ENCODE data around the gene RIMBP3C.
"Not testable (repeated sequence)": the region's sequence is repeated elsewhere in the genome, so short reads cannot be mapped to it uniquely, and the experiment has no call there.

- TF ChIP-seq, protein P1, sequence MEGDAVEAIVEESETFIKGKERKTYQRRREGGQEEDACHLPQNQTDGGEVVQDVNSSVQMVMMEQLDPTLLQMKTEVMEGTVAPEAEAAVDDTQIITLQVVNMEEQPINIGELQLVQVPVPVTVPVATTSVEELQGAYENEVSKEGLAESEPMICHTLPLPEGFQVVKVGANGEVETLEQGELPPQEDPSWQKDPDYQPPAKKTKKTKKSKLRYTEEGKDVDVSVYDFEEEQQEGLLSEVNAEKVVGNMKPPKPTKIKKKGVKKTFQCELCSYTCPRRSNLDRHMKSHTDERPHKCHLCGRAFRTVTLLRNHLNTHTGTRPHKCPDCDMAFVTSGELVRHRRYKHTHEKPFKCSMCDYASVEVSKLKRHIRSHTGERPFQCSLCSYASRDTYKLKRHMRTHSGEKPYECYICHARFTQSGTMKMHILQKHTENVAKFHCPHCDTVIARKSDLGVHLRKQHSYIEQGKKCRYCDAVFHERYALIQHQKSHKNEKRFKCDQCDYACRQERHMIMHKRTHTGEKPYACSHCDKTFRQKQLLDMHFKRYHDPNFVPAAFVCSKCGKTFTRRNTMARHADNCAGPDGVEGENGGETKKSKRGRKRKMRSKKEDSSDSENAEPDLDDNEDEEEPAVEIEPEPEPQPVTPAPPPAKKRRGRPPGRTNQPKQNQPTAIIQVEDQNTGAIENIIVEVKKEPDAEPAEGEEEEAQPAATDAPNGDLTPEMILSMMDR (conservative IDR thresholded peaks at IDR 0.05; ENCODE audit: low read length) = not testable (repeated sequence)
- not testable (repeated sequence) for TF ChIP-seq EZH2phosphoT487 (IDR thresholded peaks at IDR 0.05; ENCODE audit: borderline replicate concordance)
Measured at GRCh38 chr22:21559345-21560125, 8.3 kb upstream of the RIMBP3C start.

Data from Loucy (cell line).